Psoas muscle (tissue), 8 donors: Measurements from ENCODE around the gene CYP2A6. TPM values are rescaled to one million over a fixed set of nuclear protein-coding genes. Genes with fewer than 3 reads are reported as not detected.
A peak's percentile ranks its signal among the peaks of the same experiment; 100 is the strongest.

Experiments
- ATAC-seq, 4 donors: fragments of 200-7000 bp; cut with Tn5 transposase; one replicate each; pipeline ENCODE4 v1.9.1; 2020; ENCODE audit warnings: moderate library complexity in 3 of 4, mild to moderate bottlenecking in 2 of 4
- DNase-seq, 2 donors: peaks; one replicate each; pipeline ENCODE4 v3.0.0-alpha.2; 2020
- H3K27ac ChIP-seq: fragments of 200-600 bp; one replicate; pipeline ENCODE4 v1.8.0; 2022
- H3K27me3 ChIP-seq, 3 donors: fragments of 200-600 bp in 1 of 3; one replicate each; pipeline versions ENCODE4 v1.6.1 to v1.8.0; 2013 to 2022; ENCODE audit warnings: low read length in 2 of 3, mild to moderate bottlenecking in 2 of 3, moderate library complexity in 1 of 3; ENCODE audit not compliant: insufficient read depth in 3 of 3
- H3K36me3 ChIP-seq, 2 donors: fragments of 200-600 bp in 1 of 2; one replicate each; pipeline versions ENCODE4 v1.6.1 to v1.8.0; 2013 to 2022; ENCODE audit warnings: low read depth in 1 of 2, mild to moderate bottlenecking in 1 of 2, moderate library complexity in 1 of 2; ENCODE audit not compliant: insufficient read depth in 1 of 2
- H3K4me1 ChIP-seq: fragments of 200-600 bp; one replicate; pipeline ENCODE4 v1.8.0; 2022
- H3K4me3 ChIP-seq: fragments of 200-600 bp; one replicate; pipeline ENCODE4 v1.8.0; 2022; ENCODE audit warnings: mild to moderate bottlenecking
- H3K9me3 ChIP-seq: fragments of 200-600 bp; one replicate; pipeline ENCODE4 v1.8.0; 2022
- CTCF ChIP-seq: fragments of 200-600 bp; IDR thresholded peaks from one replicate; pipeline ENCODE4 v1.8.0; 2022; ENCODE audit warnings: antibody characterized with exemption
- WGBS, 3 donors: extraction: QIAGEN DNeasy Blood & Tissue Kit; methylation state at CpG; one replicate each; pipeline versions ENCODE4 v1.1.6 to v1.1.7; 2013; 5-methylcytosine and 5-hydroxymethylcytosine counted together
- intact Hi-C, 2 donors: fragments of 100-400 bp; cut with DNase I; formaldehyde crosslinking; loops; one replicate each; pipeline versions ENCODE4 v1.11.0 to v1.14.2; 2022
- polyA plus RNA-seq, 3 donors: library from polyadenylated mRNA; stranded (reverse); fragments of 200-250 nt; gene quantifications; one replicate each; pipeline ENCODE4 v1.2.3, GENCODE V29; 2013
- total RNA-seq, 4 donors: library from RNA; stranded (reverse); fragmentation: NEBNext Ultra II Directional in 2 of 4; extraction: Animal tissue kit (Norgen Biotek cat#: 25700) in 2 of 4; gene quantifications; one replicate each; pipeline versions ENCODE4 v1.2.1 to v1.2.4, GENCODE V29; 2021 to 2023
- donor health status: healthy with polysubstance abuse.
- donor health status: DM: no; HTN: no; CAD: no; lungs with moderate emphysema.
- donor health status: Bipolar disorder and iron deficiency.
- donor health status: healthy.
- donor health status: DM: yes; HTN: yes; CAD: no.
- donor health status: DM: no; HTN: no; CAD: no.
- donor health status: DM: no; HTN: no; CAD: no.
- donor health status: DM: yes; HTN: yes; CAD: no.

The CYP2A6 gene
- total and polyA plus RNA-seq, 7 donors = 0.32 TPM; not detected in 6

DNA sequence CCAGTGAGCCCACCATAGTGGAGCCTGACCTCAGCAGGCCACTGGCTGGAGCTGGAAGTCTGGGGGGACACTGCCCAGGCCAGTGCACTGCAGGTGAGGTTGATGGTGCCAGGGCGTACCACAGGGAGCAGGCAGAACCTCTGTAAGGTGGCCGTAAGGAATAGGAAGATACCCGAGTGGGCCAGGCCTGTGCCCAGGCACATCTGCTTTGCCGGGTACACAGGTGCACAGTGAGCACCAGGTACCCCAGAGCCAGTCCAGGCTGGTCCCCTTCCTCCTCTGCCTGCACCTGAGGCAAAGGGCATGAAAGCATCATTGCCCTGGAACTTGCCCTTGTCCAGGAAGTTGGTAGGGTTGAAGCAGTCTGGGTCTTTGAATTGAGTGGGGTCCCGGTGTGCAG, 41.8 kb downstream of the CYP2A6 start:
- no peak for TF ChIP-seq CTCF
- intact Hi-C loops = loop anchor here (5.0 to 10.0 kb wide), 2 partner anchors 91 to 144 kb away; partner anchors contain the start of genes COQ8B (in 1 of the 2) and ITPKC (in 1 of the 2)
- DNase-seq (no peak), ATAC-seq (no peak)
- Histone ChIP-seq H3K9me3 (no peaks in the 10 kb centered on the region), H3K36me3 (peaks cover 0 to 39% of the 10 kb centered on the region in 2 donors), H3K27ac (no peak overlapping the region), H3K4me1 (peaks cover 37% of the 10 kb centered on the region), H3K4me3 (no peak overlapping the region), H3K27me3 (no peaks in the 10 kb centered on the region)
- WGBS, 3 donors = 83 to 90% (median 88%) methylated on average over 5 of the region's 5 CpGs

- TF ChIP-seq CTCF = no peak
- no peak for ATAC-seq
- DNase-seq = no peak
- no peak overlapping the region for H3K4me3 ChIP-seq
- WGBS, 3 donors = 83 to 86% (median 84%) methylated on average over 2 of the region's 2 CpGs
- no peak overlapping the region for H3K27ac ChIP-seq
- intact Hi-C loops = loop anchor here (5.0 to 10.0 kb wide), 2 partner anchors 91 to 143 kb away; partner anchors contain the start of genes COQ8B (in 1 of the 2) and ITPKC (in 1 of the 2)
- H3K9me3 ChIP-seq = no peaks in the 10 kb centered on the region
- peaks cover 0 to 39% of the 10 kb centered on the region in 2 donors for H3K36me3 ChIP-seq
- no peaks in the 10 kb centered on the region for H3K27me3 ChIP-seq
- peaks cover 43% of the 10 kb centered on the region for H3K4me1 ChIP-seq
Measured at GRCh38 chr19:40808021-40808325, 42.3 kb downstream of the CYP2A6 start.

DNA sequence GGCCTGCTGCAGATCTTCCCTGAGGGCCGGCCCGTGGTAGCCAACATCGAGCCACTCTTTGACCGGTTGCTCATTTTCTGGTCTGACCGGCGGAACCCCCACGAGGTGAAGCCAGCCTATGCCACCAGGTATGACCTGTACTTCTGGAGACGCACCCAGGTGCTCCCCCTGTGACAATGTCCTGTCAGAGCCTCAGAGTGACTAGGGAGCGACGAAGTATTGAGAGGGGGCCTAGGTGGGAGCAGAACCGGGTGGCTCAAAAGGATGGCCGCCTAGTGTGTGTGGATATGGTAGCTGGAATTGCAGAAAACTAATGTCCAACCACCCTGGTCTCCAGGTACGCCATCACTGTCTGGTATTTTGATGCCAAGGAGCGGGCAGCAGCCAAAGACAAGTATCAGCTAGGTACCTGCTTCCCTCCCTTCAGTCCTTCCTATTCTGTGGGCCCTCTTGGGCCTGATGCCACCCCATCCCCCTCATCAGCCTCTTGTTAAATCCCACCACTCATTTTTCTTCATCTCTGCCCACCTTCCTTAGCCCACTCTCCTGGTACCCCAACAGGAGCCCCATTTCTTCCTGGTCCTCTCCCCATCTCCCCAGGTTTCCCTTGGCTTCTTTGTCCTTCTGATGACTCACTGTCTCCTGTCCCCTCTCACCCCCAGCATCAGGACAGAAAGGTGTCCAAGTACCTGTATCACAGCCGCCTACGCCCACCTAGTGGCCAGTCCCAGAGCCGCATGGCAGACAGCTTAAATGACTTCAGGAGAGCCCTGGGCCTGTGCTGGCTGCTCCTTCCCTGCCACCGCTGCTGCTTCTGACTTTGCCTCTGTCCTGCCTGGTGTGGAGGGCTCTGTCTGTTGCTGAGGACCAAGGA, 42.9 kb downstream of the CYP2A6 start:
- ATAC-seq (no peak), DNase-seq (no peak)
- Histone ChIP-seq H3K4me1 (peaks cover 48% of the 10 kb centered on the region), H3K4me3 (peak overlapping the region; percentile 22), H3K27ac (peak overlapping the region; percentile 64), H3K36me3 (peaks cover 0 to 39% of the 10 kb centered on the region in 2 donors), H3K9me3 (no peaks in the 10 kb centered on the region), H3K27me3 (no peaks in the 10 kb centered on the region)
- WGBS, 3 donors = 69 to 75% (median 72%) methylated on average over 18 of the region's 18 CpGs
- intact Hi-C loops = loop anchor here (5.0 to 10.0 kb wide), 2 partner anchors 90 to 143 kb away; partner anchors contain the start of genes COQ8B (in 1 of the 2) and ITPKC (in 1 of the 2)
- no peak for TF ChIP-seq CTCF

- TF ChIP-seq CTCF = peak; percentile 68
- ATAC-seq (peak in 3 of 4 donors; percentile 40 to 49 (median 42)), DNase-seq (peak; percentile 84 to 88)
- Histone ChIP-seq H3K36me3 (peaks cover 0 to 39% of the 10 kb centered on the region in 2 donors), H3K9me3 (no peaks in the 10 kb centered on the region), H3K27me3 (no peaks in the 10 kb centered on the region), H3K4me1 (peaks cover 56% of the 10 kb centered on the region), H3K4me3 (peak overlapping the region; percentile 22), H3K27ac (peak overlapping the region; percentile 64)
- WGBS, 3 donors = 40 to 44% (median 42%) methylated on average over 26 of the region's 26 CpGs
- intact Hi-C loops = loop anchor here (5.0 to 10.0 kb wide), 2 partner anchors 89 to 142 kb away; partner anchors contain the start of genes COQ8B (in 1 of the 2) and ITPKC (in 1 of the 2)
Measured at GRCh38 chr19:40806423-40807146, 43.7 kb downstream of the CYP2A6 start.
